HCT116 (cell line): ENCODE measurements around the gene TRAF3.

Source experiments
- EGR1 ChIP-seq: IDR thresholded peaks from 2 replicates; pipeline ENCODE4 v1.6.1; 2012; ENCODE audit warnings: low read depth
- EZH2 ChIP-seq: fragments of 200-600 bp; sonication (generic); IDR thresholded peaks from 2 replicates; pipeline ENCODE4 v1.6.1; 2017; ENCODE audit warnings: antibody characterized with exemption, mixed run types
- EZH2phosphoT487 ChIP-seq: fragments of 200-600 bp; IDR thresholded peaks from 2 replicates; pipeline ENCODE4 v1.6.1; 2018; ENCODE audit warnings: antibody characterized with exemption, borderline replicate concordance
- POLR2A ChIP-seq: IDR thresholded peaks from 2 replicates; pipeline ENCODE4 v1.7.0; 2011; ENCODE audit warnings: borderline replicate concordance; ENCODE audit not compliant: insufficient read depth, insufficient read length; ENCODE audit errors: extremely low read depth
- POLR2AphosphoS5 ChIP-seq: IDR thresholded peaks from 2 replicates; pipeline ENCODE4 v1.6.1; 2011; ENCODE audit warnings: mild to moderate bottlenecking, low read depth, low read length, moderate library complexity
- SP1 ChIP-seq: IDR thresholded peaks from 2 replicates; pipeline ENCODE4 v1.6.1; 2012; ENCODE audit warnings: low read depth
- ZNF274 ChIP-seq: fragments of 200-500 bp; sonication (Bioruptor generic); IDR thresholded peaks from 2 replicates; pipeline ENCODE4 v1.6.1; 2014; ENCODE audit warnings: mild to moderate bottlenecking, low read depth, low read length, inconsistent platforms
- TF ChIP-seq, protein P1 (sequence below): IDR thresholded peaks from 2 replicates; pipeline ENCODE4 v1.6.1; 2012
- TF ChIP-seq, protein P2 (sequence below), 3 experiments: fragments of 200-600 bp in 1 of 3; sonication (generic) in 1 of 3; IDR thresholded peaks in 2 of 3; conservative IDR thresholded peaks in 1 of 3; 2 replicates each; pipeline ENCODE4 v1.5.1; 2012 to 2017; ENCODE audit warnings: low read depth in 2 of 3, low read length in 2 of 3, antibody characterized with exemption in 1 of 3, borderline replicate concordance in 1 of 3, control low read depth in 1 of 3, mild to moderate bottlenecking in 1 of 3, mixed read lengths in 1 of 3, mixed run types in 1 of 3, moderate library complexity in 1 of 3; ENCODE audit not compliant: insufficient read depth in 1 of 3

DNA sequence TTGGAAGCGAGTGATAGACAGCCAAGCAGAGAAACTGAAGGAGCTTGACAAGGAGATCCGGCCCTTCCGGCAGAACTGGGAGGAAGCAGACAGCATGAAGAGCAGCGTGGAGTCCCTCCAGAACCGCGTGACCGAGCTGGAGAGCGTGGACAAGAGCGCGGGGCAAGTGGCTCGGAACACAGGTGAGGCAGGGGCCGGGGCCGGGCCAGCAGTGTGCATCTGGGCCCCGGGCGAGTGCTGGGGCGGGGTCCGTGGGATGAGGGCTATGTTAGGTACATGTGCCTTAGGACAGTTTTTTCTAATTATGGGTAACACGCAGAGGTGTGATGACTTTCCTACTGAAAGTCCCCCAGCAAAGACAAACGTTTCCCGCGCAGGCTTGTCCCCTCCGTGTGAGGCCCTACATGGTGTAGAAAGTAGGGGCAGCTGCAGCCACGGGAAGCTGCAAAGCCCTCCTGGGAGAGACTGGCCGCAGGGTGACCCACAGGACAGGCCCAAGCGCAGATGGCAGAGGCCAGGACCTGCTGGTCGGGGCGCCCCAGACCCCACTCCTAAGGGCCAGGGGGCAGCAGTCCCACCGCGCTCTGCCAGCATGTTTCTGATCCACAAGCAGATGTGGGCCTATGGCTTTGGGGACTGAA lies 126.1 kb downstream of the TRAF3 start:
- TF ChIP-seq ZNF274 (no peak), POLR2AphosphoS5 (no peak), EZH2 (no peak), EZH2phosphoT487 (no peak), EGR1 (no peak), POLR2A (no peak), SP1 (no peak)
- TF ChIP-seq, protein P1, sequence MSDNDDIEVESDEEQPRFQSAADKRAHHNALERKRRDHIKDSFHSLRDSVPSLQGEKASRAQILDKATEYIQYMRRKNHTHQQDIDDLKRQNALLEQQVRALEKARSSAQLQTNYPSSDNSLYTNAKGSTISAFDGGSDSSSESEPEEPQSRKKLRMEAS: no peak
- TF ChIP-seq, protein P2, sequence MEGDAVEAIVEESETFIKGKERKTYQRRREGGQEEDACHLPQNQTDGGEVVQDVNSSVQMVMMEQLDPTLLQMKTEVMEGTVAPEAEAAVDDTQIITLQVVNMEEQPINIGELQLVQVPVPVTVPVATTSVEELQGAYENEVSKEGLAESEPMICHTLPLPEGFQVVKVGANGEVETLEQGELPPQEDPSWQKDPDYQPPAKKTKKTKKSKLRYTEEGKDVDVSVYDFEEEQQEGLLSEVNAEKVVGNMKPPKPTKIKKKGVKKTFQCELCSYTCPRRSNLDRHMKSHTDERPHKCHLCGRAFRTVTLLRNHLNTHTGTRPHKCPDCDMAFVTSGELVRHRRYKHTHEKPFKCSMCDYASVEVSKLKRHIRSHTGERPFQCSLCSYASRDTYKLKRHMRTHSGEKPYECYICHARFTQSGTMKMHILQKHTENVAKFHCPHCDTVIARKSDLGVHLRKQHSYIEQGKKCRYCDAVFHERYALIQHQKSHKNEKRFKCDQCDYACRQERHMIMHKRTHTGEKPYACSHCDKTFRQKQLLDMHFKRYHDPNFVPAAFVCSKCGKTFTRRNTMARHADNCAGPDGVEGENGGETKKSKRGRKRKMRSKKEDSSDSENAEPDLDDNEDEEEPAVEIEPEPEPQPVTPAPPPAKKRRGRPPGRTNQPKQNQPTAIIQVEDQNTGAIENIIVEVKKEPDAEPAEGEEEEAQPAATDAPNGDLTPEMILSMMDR (IDR thresholded peaks at IDR 0.05 in 2 of 3, conservative IDR thresholded peaks at IDR 0.05 in 1 of 3; ENCODE audit: borderline replicate concordance in 1 of 3, insufficient read depth in 1 of 3, low read depth in 2 of 3, low read length in 2 of 3): no peak
